Body of pancreas (tissue), 4 donors: ENCODE data around the gene TNS3. TPM values are rescaled to one million over a fixed set of nuclear protein-coding genes. Genes with fewer than 3 reads are reported as not detected.

Source experiments
- ATAC-seq: fragments of 150-250 bp; one replicate; pipeline ENCODE4 v1.9.1; 2016
- DNase-seq, 4 donors: peaks; one replicate each; pipeline ENCODE4 v3.0.0-alpha.2; 2019
- H3K27ac ChIP-seq, 4 donors: fragments of 200-600 bp; sonication (generic); 1 replicate in 3 of 4; 2 replicates in 1 of 4; pipeline versions ENCODE4 v1.5.1 to v1.6.1; 2016 to 2019; ENCODE audit warnings: mild to moderate bottlenecking in 1 of 4, mixed read lengths in 1 of 4, moderate library complexity in 1 of 4
- H3K27me3 ChIP-seq, 2 donors: fragments of 200-600 bp; sonication (generic); one replicate each; pipeline ENCODE4 v1.6.0; 2016; ENCODE audit warnings: mild to moderate bottlenecking in 1 of 2
- H3K36me3 ChIP-seq, 2 donors: fragments of 200-600 bp; sonication (generic); replicated peaks in 1 of 2; 2 replicates each; pipeline ENCODE4 v1.5.1; 2016; ENCODE audit warnings: low read depth in 2 of 2; ENCODE audit not compliant: insufficient read depth in 1 of 2
- H3K4me1 ChIP-seq: fragments of 200-600 bp; sonication (generic); one replicate; pipeline ENCODE4 v1.6.0; 2016
- H3K4me3 ChIP-seq, 2 donors: fragments of 200-600 bp; sonication (generic); 1 replicate in 1 of 2; 2 replicates in 1 of 2; pipeline ENCODE4 v1.5.1; 2016 to 2019
- H3K9me3 ChIP-seq, 3 donors: fragments of 200-600 bp; sonication (generic); 1 replicate in 2 of 3; 2 replicates in 1 of 3; pipeline ENCODE4 v1.5.1; 2016
- POLR2A ChIP-seq, 3 donors: fragments of 450-650 bp; IDR thresholded peaks; one replicate each; pipeline ENCODE4 v1.6.1; 2016; ENCODE audit warnings: antibody characterized with exemption in 3 of 3, mild to moderate bottlenecking in 2 of 3
- WGBS, 2 donors: methylation state at CpG; one replicate each; pipeline ENCODE4 v1.1.5; 2017; 5-methylcytosine and 5-hydroxymethylcytosine counted together
- intact Hi-C: fragments of 100-400 bp; cut with DNase I; formaldehyde crosslinking; loops from one replicate; pipeline ENCODE4 v1.15.1; 2023
- total RNA-seq, 2 donors: library from RNA; depleted of rRNA; stranded (reverse); fragments of >200 nt; gene quantifications; one replicate each; pipeline ENCODE4 v1.1.0, GENCODE V29; 2016
- TF ChIP-seq, protein P1 (sequence below), 7 experiments: fragments of 450-650 bp in 4 of 7; fragments of 200-600 bp in 3 of 7; sonication (generic) in 3 of 7; IDR thresholded peaks; one replicate each; pipeline ENCODE4 v1.5.1; 2016 to 2019; ENCODE audit warnings: antibody characterized with exemption in 7 of 7

The TNS3 gene
- total RNA-seq, 2 donors from 2014 or later, result 100 to 265 TPM

DNA sequence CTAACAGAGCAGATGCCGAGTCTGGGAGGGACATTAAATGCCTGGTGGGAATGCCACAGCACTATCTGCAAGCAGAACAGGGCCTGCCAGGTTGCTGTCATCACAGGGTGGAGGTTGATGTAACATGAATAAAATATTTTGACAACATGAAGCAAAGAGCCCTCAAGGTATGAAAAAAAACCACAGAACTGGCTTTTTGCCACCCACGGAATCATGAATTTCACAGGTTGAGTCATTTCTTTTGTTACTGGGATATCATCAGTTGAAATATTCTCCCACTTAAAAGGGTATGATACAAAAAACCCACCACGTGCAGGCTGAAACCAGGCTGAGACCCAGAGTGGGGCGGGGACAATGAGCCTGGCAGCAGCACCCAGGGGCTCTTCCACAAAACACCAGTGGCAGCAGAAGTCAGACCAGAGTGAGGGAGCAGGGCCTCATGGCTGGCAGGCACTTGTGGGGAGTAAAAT, 220.1 kb downstream of the TNS3 start:
- Histone ChIP-seq H3K27ac (no peak overlapping the region), H3K27me3 (no peaks in the 10 kb centered on the region), H3K36me3 (peaks cover 0 to 4% of the 10 kb centered on the region in 2 donors), H3K4me3 (no peak overlapping the region), H3K9me3 (no peaks in the 10 kb centered on the region), H3K4me1 (peaks cover 29% of the 10 kb centered on the region)
- 65 to 68% methylated on average over 4 of the region's 4 CpGs for WGBS, 2 donors
- DNase-seq, result peak in 2 of 4 donors; percentile 8 to 9
- TF ChIP-seq POLR2A (IDR thresholded peaks at IDR 0.05), result no peak
- TF ChIP-seq, protein P1, sequence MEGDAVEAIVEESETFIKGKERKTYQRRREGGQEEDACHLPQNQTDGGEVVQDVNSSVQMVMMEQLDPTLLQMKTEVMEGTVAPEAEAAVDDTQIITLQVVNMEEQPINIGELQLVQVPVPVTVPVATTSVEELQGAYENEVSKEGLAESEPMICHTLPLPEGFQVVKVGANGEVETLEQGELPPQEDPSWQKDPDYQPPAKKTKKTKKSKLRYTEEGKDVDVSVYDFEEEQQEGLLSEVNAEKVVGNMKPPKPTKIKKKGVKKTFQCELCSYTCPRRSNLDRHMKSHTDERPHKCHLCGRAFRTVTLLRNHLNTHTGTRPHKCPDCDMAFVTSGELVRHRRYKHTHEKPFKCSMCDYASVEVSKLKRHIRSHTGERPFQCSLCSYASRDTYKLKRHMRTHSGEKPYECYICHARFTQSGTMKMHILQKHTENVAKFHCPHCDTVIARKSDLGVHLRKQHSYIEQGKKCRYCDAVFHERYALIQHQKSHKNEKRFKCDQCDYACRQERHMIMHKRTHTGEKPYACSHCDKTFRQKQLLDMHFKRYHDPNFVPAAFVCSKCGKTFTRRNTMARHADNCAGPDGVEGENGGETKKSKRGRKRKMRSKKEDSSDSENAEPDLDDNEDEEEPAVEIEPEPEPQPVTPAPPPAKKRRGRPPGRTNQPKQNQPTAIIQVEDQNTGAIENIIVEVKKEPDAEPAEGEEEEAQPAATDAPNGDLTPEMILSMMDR (IDR thresholded peaks at IDR 0.05), result no peak
- intact Hi-C loops, result no loop called here
- ATAC-seq, result no peak

DNA sequence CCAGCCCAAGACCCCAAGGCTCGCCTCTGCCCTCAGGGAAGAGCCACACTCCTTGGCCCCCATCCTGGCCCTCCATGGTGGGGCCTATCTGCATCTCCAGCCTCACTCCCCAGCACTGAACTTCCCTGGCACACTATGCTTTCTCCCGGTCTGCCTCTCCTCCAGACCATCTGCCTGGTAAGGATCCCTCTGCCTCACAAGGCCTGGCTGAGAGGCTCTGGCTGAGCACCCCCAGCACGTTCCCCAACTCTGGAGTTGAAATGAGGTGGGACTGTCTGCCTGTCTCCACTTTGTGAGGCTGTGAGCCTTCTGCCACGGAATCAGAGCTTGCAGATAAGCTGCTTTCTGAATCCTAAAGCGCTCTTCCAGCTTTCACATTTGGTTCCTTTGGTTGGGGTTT, 220.7 kb downstream of the TNS3 start:
- no peaks in the 10 kb centered on the region for H3K27me3 ChIP-seq
- TF ChIP-seq POLR2A (IDR thresholded peaks at IDR 0.05), result no peak
- TF ChIP-seq, protein P1 (IDR thresholded peaks at IDR 0.05), result no peak
- peaks cover 0 to 4% of the 10 kb centered on the region in 2 donors for H3K36me3 ChIP-seq
- DNase-seq, result peak in 1 of 4 donors; percentile 9
- H3K27ac ChIP-seq, result no peak overlapping the region
- H3K9me3 ChIP-seq, result no peaks in the 10 kb centered on the region
- no peak overlapping the region for H3K4me3 ChIP-seq
- WGBS, 2 donors, result 89 to 90% methylated on average over 5 of the region's 5 CpGs
- intact Hi-C loops, result no loop called here
- ATAC-seq, result no peak
- peaks cover 33% of the 10 kb centered on the region for H3K4me1 ChIP-seq

DNA sequence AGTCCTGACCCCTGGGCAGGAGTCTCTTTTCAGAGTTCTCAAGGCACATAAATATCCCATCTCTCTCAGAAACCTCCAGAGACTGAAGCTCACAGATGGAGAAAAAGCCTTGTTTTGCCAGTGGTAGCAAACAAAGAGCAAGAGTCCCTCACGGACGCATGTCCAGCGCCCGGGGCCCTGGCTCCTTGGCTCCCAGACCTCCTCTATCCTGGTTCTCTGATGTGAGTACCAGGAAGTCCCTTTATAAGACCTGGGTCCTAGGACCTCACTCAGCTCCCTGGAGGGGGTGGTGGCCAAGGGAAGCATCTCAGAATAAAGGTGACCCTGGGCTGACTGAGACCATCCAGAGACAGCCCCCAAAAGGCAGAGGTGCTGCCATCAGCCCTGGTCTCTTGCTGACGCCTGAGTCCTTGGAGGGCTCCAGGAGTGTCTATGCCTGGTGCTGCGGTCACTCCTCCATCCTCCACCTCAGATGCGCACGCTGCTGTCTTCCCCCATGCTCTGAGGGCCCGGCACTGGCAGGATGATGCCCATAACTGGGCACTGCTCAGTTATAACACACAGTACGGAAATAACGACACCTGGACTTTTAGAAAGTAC, 221.5 kb downstream of the TNS3 start:
- TF ChIP-seq, protein P1 (IDR thresholded peaks at IDR 0.05), result no peak
- no peak for TF ChIP-seq POLR2A (IDR thresholded peaks at IDR 0.05)
- ATAC-seq, result no peak
- peaks cover 0 to 4% of the 10 kb centered on the region in 2 donors for H3K36me3 ChIP-seq
- peaks cover 42% of the 10 kb centered on the region for H3K4me1 ChIP-seq
- H3K9me3 ChIP-seq, result no peaks in the 10 kb centered on the region
- peak in 1 of 4 donors; percentile 8 for DNase-seq
- no peak overlapping the region for H3K4me3 ChIP-seq
- WGBS, 2 donors, result 93 to 98% methylated on average over 10 to 11 of the region's 11 CpGs
- no peaks in the 10 kb centered on the region for H3K27me3 ChIP-seq
- H3K27ac ChIP-seq, result no peak overlapping the region
- intact Hi-C loops, result no loop called here

DNA sequence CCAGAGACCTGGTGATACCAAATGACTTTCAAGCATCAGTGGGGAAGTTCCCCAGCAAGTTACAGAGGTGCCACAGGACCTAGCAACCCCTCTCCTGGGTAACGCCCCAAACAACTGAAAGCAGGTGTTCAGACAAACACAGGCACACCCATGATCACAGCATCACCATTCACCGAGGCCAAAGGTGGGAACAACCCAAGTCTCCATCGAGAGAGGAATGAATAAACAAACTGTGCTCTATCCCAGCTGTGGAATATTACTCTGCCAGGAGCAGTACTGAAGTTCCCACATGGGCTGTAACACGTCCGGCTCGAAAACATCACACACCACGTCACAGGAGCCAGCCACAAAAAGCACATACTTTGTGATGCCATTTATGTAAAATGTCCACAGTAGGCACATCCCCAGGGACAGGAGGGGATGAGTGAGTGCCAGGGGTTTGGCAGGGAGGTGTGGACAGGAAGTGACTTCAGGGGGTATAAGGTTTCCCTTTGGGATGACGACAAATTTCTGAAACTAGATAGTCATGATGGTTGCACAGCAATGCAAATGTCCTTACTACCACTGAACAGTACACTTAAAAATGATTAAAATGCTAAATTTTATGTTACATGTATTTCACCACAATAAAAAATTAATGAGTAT, 222.8 kb downstream of the TNS3 start:
- H3K4me3 ChIP-seq, result no peak overlapping the region
- 83 to 86% methylated on average over 7 to 8 of the region's 8 CpGs for WGBS, 2 donors
- TF ChIP-seq, protein P1 (IDR thresholded peaks at IDR 0.05), result no peak
- TF ChIP-seq POLR2A (IDR thresholded peaks at IDR 0.05), result no peak
- no peaks in the 10 kb centered on the region for H3K27me3 ChIP-seq
- intact Hi-C loops, result no loop called here
- no peaks in the 10 kb centered on the region for H3K36me3 ChIP-seq
- ATAC-seq, result no peak
- H3K9me3 ChIP-seq, result no peaks in the 10 kb centered on the region
- no peak overlapping the region for H3K27ac ChIP-seq
- H3K4me1 ChIP-seq, result peaks cover 55% of the 10 kb centered on the region
- no peak for DNase-seq
